Liver (tissue), 9 donors: ENCODE measurements around the gene TMUB1. TPM values are rescaled to one million over a fixed set of nuclear protein-coding genes. Genes with fewer than 3 reads are reported as not detected.

Experiments
- DNase-seq: peaks from one replicate; pipeline ENCODE4 v3.0.0-alpha.2; 2017; ENCODE audit warnings: low spot score
- H3K27ac ChIP-seq, 2 donors: one replicate each; pipeline ENCODE4 v1.7.0; 2013; ENCODE audit warnings: inconsistent platforms in 2 of 2, low read length in 2 of 2, control low read depth in 1 of 2, low read depth in 1 of 2, mild to moderate bottlenecking in 1 of 2
- H3K27me3 ChIP-seq, 4 donors: one replicate each; pipeline versions ENCODE4 v1.6.1 to v1.7.0; 2013; ENCODE audit warnings: low read length in 3 of 4, inconsistent platforms in 1 of 4, mild to moderate bottlenecking in 1 of 4, moderate library complexity in 1 of 4; ENCODE audit not compliant: control insufficient read depth in 4 of 4, insufficient read depth in 4 of 4
- H3K36me3 ChIP-seq, 4 donors: one replicate each; pipeline versions ENCODE4 v1.6.1 to v1.7.0; 2013; ENCODE audit warnings: low read length in 3 of 4, mild to moderate bottlenecking in 3 of 4, low read depth in 1 of 4, moderate library complexity in 1 of 4; ENCODE audit not compliant: control insufficient read depth in 4 of 4, insufficient read depth in 3 of 4
- H3K4me1 ChIP-seq, 4 donors: one replicate each; pipeline versions ENCODE4 v1.6.1 to v1.7.0; 2013; ENCODE audit warnings: low read length in 3 of 4, mild to moderate bottlenecking in 3 of 4, moderate library complexity in 1 of 4; ENCODE audit not compliant: control insufficient read depth in 4 of 4, insufficient read depth in 4 of 4
- H3K4me3 ChIP-seq, 3 donors: one replicate each; pipeline versions ENCODE4 v1.6.1 to v1.7.0; 2013; ENCODE audit warnings: low read length in 3 of 3, control low read depth in 1 of 3, low read depth in 1 of 3, mild to moderate bottlenecking in 1 of 3
- H3K9ac ChIP-seq, 2 donors: one replicate each; pipeline ENCODE4 v1.7.0; 2013; ENCODE audit warnings: low read length in 2 of 2, mild to moderate bottlenecking in 2 of 2, moderate library complexity in 2 of 2, control low read depth in 1 of 2, low read depth in 1 of 2
- H3K9me3 ChIP-seq, 4 donors: one replicate each; pipeline versions ENCODE4 v1.6.1 to v1.7.0; 2013; ENCODE audit warnings: low read length in 3 of 4; ENCODE audit not compliant: control insufficient read depth in 4 of 4
- ATF3 ChIP-seq: IDR thresholded peaks from 2 replicates; pipeline ENCODE4 v1.6.1; 2016; ENCODE audit warnings: antibody characterized with exemption
- EGR1 ChIP-seq, 2 donors: IDR thresholded peaks; 2 replicates each; pipeline ENCODE4 v1.6.1; 2016 to 2018; ENCODE audit warnings: antibody characterized with exemption in 2 of 2, low read depth in 2 of 2
- FOXA1 ChIP-seq: IDR thresholded peaks from 2 replicates; pipeline ENCODE4 v1.6.1; 2016; ENCODE audit warnings: antibody characterized with exemption
- FOXA2 ChIP-seq: IDR thresholded peaks from 2 replicates; pipeline ENCODE4 v1.6.1; 2016; ENCODE audit warnings: antibody characterized with exemption
- GABPA ChIP-seq, 2 donors: IDR thresholded peaks in 1 of 2; conservative IDR thresholded peaks in 1 of 2; 2 replicates each; pipeline ENCODE4 v1.6.1; 2016; ENCODE audit warnings: antibody characterized with exemption in 2 of 2, mild to moderate bottlenecking in 1 of 2, moderate library complexity in 1 of 2
- HNF4A ChIP-seq, 2 donors: conservative IDR thresholded peaks; 2 replicates each; pipeline ENCODE4 v1.6.1; 2016; ENCODE audit warnings: antibody characterized with exemption in 2 of 2, mild to moderate bottlenecking in 2 of 2
- HNF4G ChIP-seq: IDR thresholded peaks from 2 replicates; pipeline ENCODE4 v1.6.1; 2016; ENCODE audit warnings: antibody characterized with exemption
- JUND ChIP-seq, 2 donors: IDR thresholded peaks; 2 replicates each; pipeline ENCODE4 v1.6.1; 2016; ENCODE audit warnings: antibody characterized with exemption in 2 of 2
- MAX ChIP-seq: IDR thresholded peaks from 2 replicates; pipeline ENCODE4 v1.6.1; 2016; ENCODE audit warnings: antibody characterized with exemption
- NR2F2 ChIP-seq: IDR thresholded peaks from 2 replicates; pipeline ENCODE4 v1.6.1; 2016; ENCODE audit warnings: antibody characterized with exemption
- RAD21 ChIP-seq, 2 donors: IDR thresholded peaks; 2 replicates each; pipeline ENCODE4 v1.6.1; 2016; ENCODE audit warnings: antibody characterized with exemption in 2 of 2, mild to moderate bottlenecking in 2 of 2
- REST ChIP-seq: IDR thresholded peaks from 2 replicates; pipeline ENCODE4 v1.6.1; 2016; ENCODE audit warnings: antibody characterized with exemption, mild to moderate bottlenecking
- RXRA ChIP-seq, 2 donors: IDR thresholded peaks; 2 replicates each; pipeline ENCODE4 v1.6.1; 2017 to 2018; ENCODE audit warnings: antibody characterized with exemption in 2 of 2, mild to moderate bottlenecking in 1 of 2
- SP1 ChIP-seq: IDR thresholded peaks from 2 replicates; pipeline ENCODE4 v1.6.1; 2018; ENCODE audit warnings: antibody characterized with exemption, mild to moderate bottlenecking
- TAF1 ChIP-seq: conservative IDR thresholded peaks from 2 replicates; pipeline ENCODE4 v1.6.1; 2016; ENCODE audit warnings: antibody characterized with exemption, mild to moderate bottlenecking
- YY1 ChIP-seq: IDR thresholded peaks from 2 replicates; pipeline ENCODE4 v1.6.1; 2016; ENCODE audit warnings: antibody characterized with exemption, mild to moderate bottlenecking
- ZBTB33 ChIP-seq: IDR thresholded peaks from 2 replicates; pipeline ENCODE4 v1.6.1; 2016; ENCODE audit warnings: antibody characterized with exemption
- WGBS: extraction: QIAGEN DNeasy Blood & Tissue Kit; methylation state at CpG from one replicate; pipeline ENCODE4 v1.1.7; 2013; 5-methylcytosine and 5-hydroxymethylcytosine counted together
- polyA plus RNA-seq, 2 donors: library from polyadenylated mRNA; stranded (reverse) in 1 of 2; unstranded in 1 of 2; fragments of 200-250 nt in 1 of 2; fragments of >200 nt in 1 of 2; fragmentation: Nextera tagmentation in 1 of 2; extraction: Ambion mirVana in 1 of 2; gene quantifications; one replicate each; pipeline versions ENCODE4 v1.2.1 to v1.2.3, GENCODE V29; 2013 to 2015
- total RNA-seq, 2 donors: library from RNA; depleted of rRNA; stranded (reverse); fragments of >200 nt; gene quantifications; one replicate each; pipeline ENCODE4 v1.2.3, GENCODE V29; 2014
- TF ChIP-seq, protein P1 (sequence below): fragments of 150-350 bp; IDR thresholded peaks from 2 replicates; pipeline ENCODE4 v1.5.1; 2017; ENCODE audit warnings: improper control_type of control experiment, low read depth, low read length; ENCODE audit not compliant: missing input control
- donor health status: healthy.
- donor health status: healthy.
- donor health status: healthy.
- donor health status: healthy.
- donor health status: healthy.

Gene TMUB1
- total and polyA plus RNA-seq, 4 donors = 15.1 to 51.7 (median 30.5) TPM

DNA sequence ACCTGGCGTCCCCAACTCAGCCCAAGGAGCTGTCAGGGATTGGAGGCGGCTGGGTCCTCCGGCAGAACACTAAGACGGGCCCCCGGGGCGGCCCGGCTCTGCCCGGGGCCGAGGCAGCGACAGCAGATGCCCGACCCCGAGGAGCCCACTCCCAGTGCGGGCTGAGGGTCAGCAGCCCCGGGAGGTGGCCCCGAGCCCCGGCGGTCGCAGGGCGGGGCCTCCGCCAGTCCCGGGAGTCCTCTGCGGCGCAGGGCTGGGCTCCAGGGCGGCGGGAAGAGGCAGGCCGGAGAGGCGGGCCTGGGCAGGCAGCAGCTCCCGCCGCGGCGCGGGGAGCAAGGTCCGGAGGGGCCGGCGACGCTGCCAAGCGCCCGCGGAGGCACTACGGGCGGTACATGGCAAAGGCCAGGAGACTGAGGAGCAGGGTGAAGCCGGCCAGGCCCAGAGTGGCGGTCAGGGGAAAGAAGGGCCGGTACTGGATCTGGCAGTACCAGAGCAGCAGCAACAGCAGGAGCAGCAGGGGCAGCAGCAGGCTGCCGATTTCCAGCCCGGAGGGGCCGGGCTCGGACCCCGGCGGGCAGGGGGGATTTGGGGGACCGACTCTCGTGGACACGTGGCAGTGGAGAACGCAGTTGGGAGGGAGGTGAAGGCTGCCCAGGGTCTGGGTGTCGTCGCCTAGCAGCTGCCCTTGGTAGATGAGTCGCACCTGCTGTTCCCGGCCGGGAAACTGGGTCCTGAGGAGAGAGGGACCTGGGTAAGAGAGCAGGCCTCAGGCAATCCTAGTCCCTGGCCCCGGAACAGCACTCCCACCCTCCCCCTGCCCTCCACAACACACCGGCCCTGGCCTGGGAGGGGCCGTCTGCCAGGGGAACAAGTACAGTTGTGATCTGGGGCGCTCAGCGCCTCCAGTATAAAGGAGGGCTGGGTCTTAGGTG lies 1.9 kb downstream of the TMUB1 start:
- peaks cover 17 to 57% (median 42%) of the 10 kb centered on the region in 4 donors for H3K4me1 ChIP-seq

GRCh38 chr7:151080522-151081169 lies 2.6 kb downstream of the TMUB1 start, which contains the start of gene FASTK:
FASTK (minus strand) TSS chr7:151080809; CDS start chr7:151080766, 43 bp downstream.
- H3K27me3 ChIP-seq = no peaks in the 10 kb centered on the region
- H3K9ac ChIP-seq = peak within 1 kb of the TSS; percentile 41 to 92
- H3K36me3 ChIP-seq = peaks cover 3 to 15% (median 8%) of the 10 kb centered on the region in 4 donors
- WGBS = under 1% methylated on average over 66 of the region's 66 CpGs
- H3K4me3 ChIP-seq = peak within 1 kb of the TSS; percentile 89 to 98 (median 97)
- H3K4me1 ChIP-seq = peaks cover 17 to 54% (median 40%) of the 10 kb centered on the region in 4 donors
- H3K9me3 ChIP-seq = no peaks in the 10 kb centered on the region
- peak within 1 kb of the TSS; percentile 85 to 94 for H3K27ac ChIP-seq
- DNase-seq = peak; percentile 86
- TF ChIP-seq MAX = no peak
- TF ChIP-seq YY1 = peak; percentile 97
- TF ChIP-seq, protein P1, sequence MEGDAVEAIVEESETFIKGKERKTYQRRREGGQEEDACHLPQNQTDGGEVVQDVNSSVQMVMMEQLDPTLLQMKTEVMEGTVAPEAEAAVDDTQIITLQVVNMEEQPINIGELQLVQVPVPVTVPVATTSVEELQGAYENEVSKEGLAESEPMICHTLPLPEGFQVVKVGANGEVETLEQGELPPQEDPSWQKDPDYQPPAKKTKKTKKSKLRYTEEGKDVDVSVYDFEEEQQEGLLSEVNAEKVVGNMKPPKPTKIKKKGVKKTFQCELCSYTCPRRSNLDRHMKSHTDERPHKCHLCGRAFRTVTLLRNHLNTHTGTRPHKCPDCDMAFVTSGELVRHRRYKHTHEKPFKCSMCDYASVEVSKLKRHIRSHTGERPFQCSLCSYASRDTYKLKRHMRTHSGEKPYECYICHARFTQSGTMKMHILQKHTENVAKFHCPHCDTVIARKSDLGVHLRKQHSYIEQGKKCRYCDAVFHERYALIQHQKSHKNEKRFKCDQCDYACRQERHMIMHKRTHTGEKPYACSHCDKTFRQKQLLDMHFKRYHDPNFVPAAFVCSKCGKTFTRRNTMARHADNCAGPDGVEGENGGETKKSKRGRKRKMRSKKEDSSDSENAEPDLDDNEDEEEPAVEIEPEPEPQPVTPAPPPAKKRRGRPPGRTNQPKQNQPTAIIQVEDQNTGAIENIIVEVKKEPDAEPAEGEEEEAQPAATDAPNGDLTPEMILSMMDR = no peak
- no peak for TF ChIP-seq FOXA2
- TF ChIP-seq HNF4G = no peak
- no peak for TF ChIP-seq RXRA (IDR thresholded peaks at IDR 0.05)
- TF ChIP-seq GABPA (IDR thresholded peaks at IDR 0.05 in 1 of 2, conservative IDR thresholded peaks at IDR 0.05 in 1 of 2) = peak in 1 of 2 donors; percentile 45
- peak; percentile 23 for TF ChIP-seq REST
- TF ChIP-seq SP1 = no peak
- TF ChIP-seq FOXA1 = no peak
- no peak for TF ChIP-seq JUND (IDR thresholded peaks at IDR 0.05)
- no peak for TF ChIP-seq TAF1
- TF ChIP-seq ATF3 = no peak
- no peak for TF ChIP-seq NR2F2
- no peak for TF ChIP-seq HNF4A (conservative IDR thresholded peaks at IDR 0.05)
- TF ChIP-seq EGR1 (IDR thresholded peaks at IDR 0.05; ENCODE audit: low read depth in 2 of 2) = no peak
- TF ChIP-seq ZBTB33 = no peak
- peak in 1 of 2 donors; percentile 25 for TF ChIP-seq RAD21 (IDR thresholded peaks at IDR 0.05)

More for the DNA sequence above, 1.9 kb downstream of the TMUB1 start:
- DNase-seq = no peak
- Histone ChIP-seq H3K36me3 (peaks cover 0 to 10% (median 1%) of the 10 kb centered on the region in 4 donors), H3K27me3 (no peaks in the 10 kb centered on the region), H3K27ac (peak overlapping the region; percentile 85 to 94), H3K4me3 (peak overlapping the region; percentile 19 to 98 (median 76)), H3K9ac (peak overlapping the region; percentile 41 to 83), H3K9me3 (no peaks in the 10 kb centered on the region)
- WGBS = 16% methylated on average over 64 of the region's 64 CpGs
- TF ChIP-seq SP1 (peak; percentile 40), FOXA2 (no peak), HNF4A (conservative IDR thresholded peaks at IDR 0.05) (peak in 1 of 2 donors; percentile 36)
